ENCODE data around the gene SKIC3. TPM values are rescaled to one million over a fixed set of nuclear protein-coding genes. Genes with fewer than 3 reads are reported as not detected.

SKIC3 gene
- total RNA-seq, 1 experiment from 2014 or later = 105 TPM

GRCh38 chr5:95532415-95532814 is 22.4 kb downstream of the SKIC3 start:
- DNase-seq (ENCODE audit: extremely low read depth, low read depth) = no peak

DNA sequence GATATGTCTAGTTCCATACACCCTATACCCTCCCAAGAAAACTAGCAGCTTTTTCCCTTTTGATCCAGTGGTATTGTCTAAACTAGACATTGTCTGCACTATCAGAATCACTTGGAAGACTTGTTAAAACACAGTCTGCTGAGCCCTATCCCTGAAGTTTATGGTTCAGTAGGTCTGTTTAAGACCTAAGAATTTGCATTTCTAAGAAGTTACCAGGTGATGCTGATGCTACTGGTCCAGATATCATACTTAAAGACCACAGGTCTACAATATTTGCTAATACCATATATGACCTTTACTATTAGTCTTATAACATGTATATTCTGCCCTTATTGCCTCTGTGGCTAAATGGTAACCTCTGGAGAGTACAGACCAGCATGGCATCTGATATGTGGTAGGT is 23.3 kb downstream of the SKIC3 start:
- no peak for DNase-seq (ENCODE audit: extremely low read depth, low read depth)

DNA sequence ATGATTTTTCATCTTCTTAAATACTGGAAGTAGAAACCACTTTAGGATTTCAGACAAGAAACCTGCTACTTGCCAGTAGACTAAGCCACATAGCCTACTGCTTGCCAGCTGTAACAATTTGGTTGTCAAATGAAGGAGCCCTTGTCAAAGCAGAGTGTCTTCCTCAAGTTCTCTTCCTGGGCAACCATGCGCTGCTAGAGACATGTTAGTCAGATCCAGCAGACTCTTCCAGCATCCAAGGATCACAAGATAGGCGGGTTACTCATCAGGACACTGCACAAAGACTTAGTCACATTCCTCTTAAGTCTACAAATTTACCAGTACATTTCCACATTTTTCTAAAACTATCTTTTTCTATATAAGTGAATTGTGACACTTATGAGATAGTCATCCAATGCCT is 24.4 kb downstream of the SKIC3 start:
- DNase-seq (ENCODE audit: extremely low read depth, low read depth) = no peak

- no peak for DNase-seq (ENCODE audit: extremely low read depth, low read depth)
These were observed 26.2 kb downstream of the SKIC3 start for GRCh38 chr5:95528565-95528964.

- DNase-seq (ENCODE audit: extremely low read depth, low read depth) = no peak
These were observed 27.9 kb downstream of the SKIC3 start for GRCh38 chr5:95526871-95527270.

DNA sequence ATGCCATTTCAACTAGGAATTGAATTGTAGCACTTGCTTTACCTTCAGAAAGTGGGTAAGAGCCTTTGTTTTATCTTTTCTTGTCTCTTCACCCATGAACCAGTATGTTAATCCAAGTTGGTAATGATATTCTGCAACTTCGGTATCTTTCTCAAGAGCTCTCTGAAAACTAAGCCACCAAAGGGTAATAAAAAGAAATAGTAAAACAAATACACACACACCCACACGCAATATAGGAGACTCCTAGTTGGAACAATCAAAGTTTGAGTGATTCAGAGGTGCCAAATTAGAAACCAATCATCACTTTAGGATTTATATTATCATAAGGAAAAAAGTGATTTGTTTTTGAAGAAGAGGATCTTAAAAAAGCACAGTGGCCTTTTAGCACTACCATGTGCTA is 30.4 kb downstream of the SKIC3 start:
- no peak for DNase-seq (ENCODE audit: extremely low read depth, low read depth)

- DNase-seq (ENCODE audit: extremely low read depth, low read depth) = no peak
These were observed 34.6 kb downstream of the SKIC3 start for GRCh38 chr5:95520206-95520605.

DNA sequence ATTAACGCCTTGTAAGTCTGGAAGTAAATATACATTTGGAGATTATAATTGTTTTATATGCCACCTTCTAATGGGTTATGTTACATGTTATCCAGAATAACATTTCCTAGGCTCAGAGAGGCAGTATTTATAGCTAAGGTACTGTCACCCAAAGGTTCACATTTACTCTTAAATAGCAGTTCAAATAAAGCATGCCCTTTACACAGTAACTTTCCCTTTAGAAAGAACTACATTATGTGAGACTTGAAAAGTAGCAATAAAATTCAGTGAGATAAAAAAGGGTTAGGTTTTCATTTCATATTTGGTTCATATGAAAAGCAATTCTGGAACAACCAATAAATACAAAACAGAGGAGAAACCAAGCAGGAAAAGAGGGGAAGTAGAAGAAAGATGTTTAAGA is 35.1 kb downstream of the SKIC3 start:
- DNase-seq (ENCODE audit: extremely low read depth, low read depth) = no peak

DNA sequence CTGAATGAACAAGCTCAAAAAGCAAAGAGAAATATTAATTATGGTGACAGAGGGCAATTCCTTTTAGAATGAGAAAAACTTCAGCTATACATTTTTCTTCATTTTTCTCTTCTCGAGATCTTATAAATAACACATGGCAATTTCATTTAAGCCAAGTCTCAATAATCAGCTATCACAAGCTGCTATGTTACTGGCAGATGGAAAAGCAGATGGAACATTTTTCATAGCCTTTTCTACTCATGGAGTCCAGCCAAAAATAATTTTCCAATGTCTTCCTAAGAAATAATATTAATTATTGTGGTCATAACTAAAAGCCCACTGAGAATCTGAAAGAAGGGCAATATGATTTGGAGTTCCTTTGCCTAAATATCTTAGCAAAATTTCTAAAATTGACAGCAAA is 35.6 kb downstream of the SKIC3 start:
- no peak for DNase-seq (ENCODE audit: extremely low read depth, low read depth)

DNA sequence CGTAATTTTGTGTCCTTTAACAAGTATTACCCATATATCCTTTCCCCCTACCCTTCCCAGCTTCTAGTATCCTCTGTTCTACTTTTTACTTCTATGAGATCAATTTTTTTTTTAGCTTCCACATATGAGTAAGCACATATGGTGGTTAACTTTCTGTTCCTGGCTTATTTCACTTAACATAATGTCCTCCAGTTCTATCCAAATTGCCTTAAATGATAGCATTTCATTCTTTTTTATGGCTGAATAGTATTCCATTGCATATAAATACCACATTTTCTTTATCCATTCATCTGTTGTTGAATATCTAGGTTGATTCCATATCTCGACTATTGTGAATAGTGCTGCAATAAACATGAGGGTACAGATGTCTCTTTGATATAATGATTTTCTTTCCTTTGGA is 36.4 kb downstream of the SKIC3 start:
- DNase-seq (ENCODE audit: extremely low read depth, low read depth) = no peak

GRCh38 chr5:95511606-95512005 is 43.2 kb downstream of the SKIC3 start:
- no peak for DNase-seq (ENCODE audit: extremely low read depth, low read depth)

DNA sequence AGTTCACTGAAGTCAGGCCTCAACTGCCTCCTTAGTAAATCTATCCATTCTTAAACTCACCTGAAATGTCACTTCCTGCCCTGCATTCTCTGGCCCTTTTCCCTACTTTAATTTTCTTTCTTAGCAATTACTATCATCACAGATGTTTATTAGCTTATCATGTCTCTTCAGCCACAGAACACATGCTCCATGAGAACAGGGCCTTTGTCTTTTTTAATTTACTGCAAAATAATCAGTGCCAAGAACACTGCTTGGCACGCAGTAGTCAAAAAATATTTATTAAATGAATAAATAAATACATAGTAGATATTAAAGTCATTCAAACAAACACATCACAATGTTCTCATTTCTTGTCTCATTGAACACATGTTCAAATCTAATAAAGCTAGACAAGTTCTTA is 46.2 kb downstream of the SKIC3 start:
- no peak for DNase-seq (ENCODE audit: extremely low read depth, low read depth)

Small RNA genes within 50 kb of the gene (small RNA-seq; reads per million reads assigned to genes)
- gene RNU6-308P = 0 reads per million in 2 experiments

Other genes with a start within 250 kb of the SKIC3 start
- gene FAM81B, start 163.6 kb downstream of the SKIC3 start, total RNA-seq (2014; rRNA removed; shearing (Covaris generic)) = 0.30 TPM in 1 of 2 replicates, not detected in the other
- gene ARSK, start 124 bp upstream of the SKIC3 start, total RNA-seq (2014; rRNA removed; shearing (Covaris generic)) = 10.0 and 12.4 TPM in 2 replicates
- not detected in 2 replicates for gene GPR150, start 65.1 kb upstream of the SKIC3 start, total RNA-seq (2014; rRNA removed; shearing (Covaris generic))
- 8.9 and 9.4 TPM in 2 replicates for gene RFESD, start 91.8 kb upstream of the SKIC3 start, total RNA-seq (2014; rRNA removed; shearing (Covaris generic))
- 0.42 and 0.49 TPM in 2 replicates for gene SPATA9, start 128.0 kb upstream of the SKIC3 start, total RNA-seq (2014; rRNA removed; shearing (Covaris generic))
- gene RHOBTB3, start 176.4 kb upstream of the SKIC3 start, total RNA-seq (2014; rRNA removed; shearing (Covaris generic)) = 148 and 149 TPM in 2 replicates

Measured in NCI-H460 (cell line).